HG02973 (cell line): ENCODE measurements around the gene ITSN1.
"Not testable (repeated sequence)": the region's sequence is repeated elsewhere in the genome, so short reads cannot be mapped to it uniquely, and the experiment has no call there.

Experiments used
- ATAC-seq: cut with Tn5 transposase; IDR thresholded peaks from one replicate; pipeline ENCODE4 v1.9.1; 2021; ENCODE audit warnings: moderate library complexity; ENCODE audit not compliant: unreplicated experiment

Gene ITSN1

GRCh38 chr21:33762803-33763581, 120.7 kb downstream of the ITSN1 start:
- ATAC-seq, result no peak

GRCh38 chr21:33763582-33763899, 121.2 kb downstream of the ITSN1 start:
- ATAC-seq, result no peak

GRCh38 chr21:33767236-33767635, 124.9 kb downstream of the ITSN1 start:
- ATAC-seq, result no peak

GRCh38 chr21:33767960-33768359, 125.7 kb downstream of the ITSN1 start:
- ATAC-seq, result no peak

- ATAC-seq, result no peak
These were observed 126.8 kb downstream of the ITSN1 start for GRCh38 chr21:33769057-33769456.

GRCh38 chr21:33770542-33770941, 128.2 kb downstream of the ITSN1 start:
- no peak for ATAC-seq

- no peak for ATAC-seq
These were observed 129.7 kb downstream of the ITSN1 start for GRCh38 chr21:33771976-33772375.

GRCh38 chr21:33774551-33774950, 132.2 kb downstream of the ITSN1 start:
- no peak for ATAC-seq

- ATAC-seq, result no peak
These were observed 133.0 kb downstream of the ITSN1 start for GRCh38 chr21:33775100-33775828.

- ATAC-seq, result no peak
These were observed 138.3 kb downstream of the ITSN1 start for GRCh38 chr21:33780631-33781030.

- ATAC-seq, result no peak
These were observed 138.8 kb downstream of the ITSN1 start for GRCh38 chr21:33781121-33781520.

GRCh38 chr21:33783187-33783979, 141.1 kb downstream of the ITSN1 start:
- ATAC-seq, result no peak

- ATAC-seq, result no peak
These were observed 145.1 kb downstream of the ITSN1 start for GRCh38 chr21:33787431-33787830.

GRCh38 chr21:33788438-33788837, 146.1 kb downstream of the ITSN1 start:
- not testable (repeated sequence) for ATAC-seq

- no peak for ATAC-seq
These were observed 147.4 kb downstream of the ITSN1 start for GRCh38 chr21:33789697-33790096.

GRCh38 chr21:33791073-33791472, 148.8 kb downstream of the ITSN1 start:
- ATAC-seq, result no peak

- ATAC-seq, result no peak
These were observed 152.3 kb downstream of the ITSN1 start for GRCh38 chr21:33794596-33794995.

GRCh38 chr21:33797565-33797964, 155.3 kb downstream of the ITSN1 start:
- ATAC-seq, result no peak

- ATAC-seq, result no peak
These were observed 157.2 kb downstream of the ITSN1 start for GRCh38 chr21:33799378-33800090.

- no peak for ATAC-seq
These were observed 158.6 kb downstream of the ITSN1 start for GRCh38 chr21:33800753-33801423.
